Measurements from ENCODE around the gene CENPT.

DNA sequence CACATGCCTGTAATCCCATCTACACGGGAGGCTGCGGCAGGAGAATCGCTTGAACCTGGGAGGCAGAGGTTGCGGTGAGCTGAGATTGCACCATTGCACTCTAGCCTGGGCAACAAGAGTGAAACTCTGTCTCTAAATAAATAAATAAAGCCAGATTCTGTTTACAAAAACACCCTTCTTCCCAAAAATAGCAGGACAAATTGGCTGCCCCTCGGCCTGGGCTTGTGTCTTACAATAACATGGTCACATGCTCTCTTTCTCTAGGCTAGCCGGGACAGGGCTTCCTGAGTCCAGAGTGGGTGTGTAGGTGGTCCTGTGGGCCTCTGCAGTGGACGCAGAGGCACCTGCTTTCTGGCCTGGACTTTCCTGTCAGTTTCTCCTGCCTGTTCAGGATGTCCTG lies 22.2 kb upstream of the CENPT start:
- TF ChIP-seq, protein P1, sequence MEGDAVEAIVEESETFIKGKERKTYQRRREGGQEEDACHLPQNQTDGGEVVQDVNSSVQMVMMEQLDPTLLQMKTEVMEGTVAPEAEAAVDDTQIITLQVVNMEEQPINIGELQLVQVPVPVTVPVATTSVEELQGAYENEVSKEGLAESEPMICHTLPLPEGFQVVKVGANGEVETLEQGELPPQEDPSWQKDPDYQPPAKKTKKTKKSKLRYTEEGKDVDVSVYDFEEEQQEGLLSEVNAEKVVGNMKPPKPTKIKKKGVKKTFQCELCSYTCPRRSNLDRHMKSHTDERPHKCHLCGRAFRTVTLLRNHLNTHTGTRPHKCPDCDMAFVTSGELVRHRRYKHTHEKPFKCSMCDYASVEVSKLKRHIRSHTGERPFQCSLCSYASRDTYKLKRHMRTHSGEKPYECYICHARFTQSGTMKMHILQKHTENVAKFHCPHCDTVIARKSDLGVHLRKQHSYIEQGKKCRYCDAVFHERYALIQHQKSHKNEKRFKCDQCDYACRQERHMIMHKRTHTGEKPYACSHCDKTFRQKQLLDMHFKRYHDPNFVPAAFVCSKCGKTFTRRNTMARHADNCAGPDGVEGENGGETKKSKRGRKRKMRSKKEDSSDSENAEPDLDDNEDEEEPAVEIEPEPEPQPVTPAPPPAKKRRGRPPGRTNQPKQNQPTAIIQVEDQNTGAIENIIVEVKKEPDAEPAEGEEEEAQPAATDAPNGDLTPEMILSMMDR (IDR thresholded peaks at IDR 0.05) = no peak
- TF ChIP-seq POLR2AphosphoS5 (IDR thresholded peaks at IDR 0.05) (no peak), POLR2A (IDR thresholded peaks at IDR 0.05) (no peak)

Measured in upper lobe of left lung (tissue), 4 donors.